H1 (cell line): ENCODE results near the gene ANKRD27. TPM values are rescaled to one million over a fixed set of nuclear protein-coding genes. Genes with fewer than 3 reads are reported as not detected.

Source experiments
- CTCF ChIA-PET: fragments of 300-600 bp; sonication (Branson Sonifier 250); formaldehyde crosslinking; loops from one replicate; lab custom pipeline; 2021; ENCODE audit not compliant: partially characterized antibody; lab: Charles Lee
- POLR2A ChIA-PET: fragments of 300-600 bp; sonication (Branson Sonifier 250); formaldehyde crosslinking; loops from one replicate; lab custom pipeline; 2021; ENCODE audit warnings: inconsistent platforms; ENCODE audit not compliant: partially characterized antibody; lab: Charles Lee
- DNase-seq, 2 experiments: peaks; one replicate each; pipeline versions ENCODE4 v3.0.0 to v3.0.0-alpha.2; 2010 to 2022; ENCODE audit warnings: low spot score in 2 of 2, low read depth in 1 of 2, mixed read lengths in 1 of 2
- FAIRE-seq: peaks from 2 replicates; lab custom pipeline; 2011; peaks lifted over from hg19 to GRCh38; lab: Jason Lieb, UNC
- H2AFZ ChIP-seq: 2 replicates; pipeline ENCODE4 v1.8.1; 2012; ENCODE audit warnings: low read length, inconsistent platforms
- H2AK5ac ChIP-seq: 2 replicates; pipeline ENCODE4 v1.6.1; 2013; ENCODE audit warnings: low read depth, low read length
- H2BK120ac ChIP-seq: replicated peaks from 2 replicates; pipeline ENCODE3; 2013; ENCODE audit warnings: low read depth, low read length, inconsistent platforms
- H2BK12ac ChIP-seq: 2 replicates; pipeline ENCODE4 v1.6.1; 2013; ENCODE audit warnings: low read depth, low read length
- H2BK15ac ChIP-seq: 2 replicates; pipeline ENCODE4 v1.6.1; 2013; ENCODE audit warnings: low read length
- H2BK20ac ChIP-seq: 2 replicates; pipeline ENCODE4 v1.6.1; 2013; ENCODE audit warnings: low read length
- H2BK5ac ChIP-seq: 2 replicates; pipeline ENCODE4 v1.6.1; 2013; ENCODE audit warnings: low read depth, low read length
- H3K14ac ChIP-seq: 2 replicates; pipeline ENCODE4 v1.6.1; 2013; ENCODE audit warnings: inconsistent platforms; ENCODE audit not compliant: insufficient read length
- H3K18ac ChIP-seq: 2 replicates; pipeline ENCODE4 v1.6.1; 2013; ENCODE audit warnings: low read length; ENCODE audit errors: extremely low read depth
- H3K23ac ChIP-seq: 2 replicates; pipeline ENCODE4 v1.6.1; 2013; ENCODE audit warnings: inconsistent platforms; ENCODE audit not compliant: insufficient read length
- H3K23me2 ChIP-seq: 2 replicates; pipeline ENCODE4 v1.6.1; 2013; ENCODE audit warnings: low read depth, low read length
- H3K27ac ChIP-seq: 2 replicates; pipeline ENCODE4 v1.6.1; 2011; ENCODE audit warnings: low read depth, low read length, inconsistent platforms
- H3K27me3 ChIP-seq, 4 experiments: replicated peaks in 1 of 4; 1 replicate in 1 of 4; 2 replicates in 3 of 4; pipeline versions ENCODE4 v1.6.1 to v1.8.1; 2011 to 2013; ENCODE audit warnings: low read length in 3 of 4, mild to moderate bottlenecking in 3 of 4, inconsistent platforms in 2 of 4, mixed read lengths in 2 of 4, moderate library complexity in 1 of 4; ENCODE audit not compliant: control insufficient read depth in 3 of 4, insufficient read depth in 3 of 4; ENCODE audit errors: extremely low read depth in 1 of 4
- H3K36me3 ChIP-seq, 4 experiments: 2 replicates each; pipeline versions ENCODE4 v1.6.1 to v1.8.1; 2011 to 2013; ENCODE audit warnings: mild to moderate bottlenecking in 4 of 4, low read length in 3 of 4, moderate library complexity in 2 of 4, control low read depth in 1 of 4, inconsistent platforms in 1 of 4; ENCODE audit not compliant: insufficient read depth in 4 of 4, control insufficient read depth in 2 of 4
- H3K4ac ChIP-seq: replicated peaks from 2 replicates; pipeline ENCODE3; 2013; ENCODE audit warnings: low read length, low read depth, mixed read lengths, inconsistent platforms; ENCODE audit not compliant: insufficient read length
- H3K4me1 ChIP-seq, 4 experiments: replicated peaks in 1 of 4; 1 replicate in 1 of 4; 2 replicates in 3 of 4; pipeline versions ENCODE4 v1.6.1 to v1.8.1; 2011 to 2013; ENCODE audit warnings: low read length in 3 of 4, inconsistent platforms in 2 of 4, mixed read lengths in 1 of 4; ENCODE audit not compliant: insufficient read depth in 4 of 4, control insufficient read depth in 3 of 4
- H3K4me2 ChIP-seq, 2 experiments: 2 replicates each; pipeline versions ENCODE4 v1.6.1 to v1.8.1; 2011 to 2013; ENCODE audit warnings: low read depth in 2 of 2, low read length in 2 of 2, control low read depth in 1 of 2, inconsistent platforms in 1 of 2, mild to moderate bottlenecking in 1 of 2; ENCODE audit not compliant: insufficient read depth in 1 of 2
- H3K4me3 ChIP-seq, 4 experiments: fragments of 200-600, 300-600 bp in 1 of 4; sonication (generic), shearing (Covaris generic), sonication (Bioruptor Twin) in 1 of 4; 2 replicates each; pipeline versions ENCODE4 v1.5.1 to v1.8.1; 2011 to 2016; ENCODE audit warnings: low read length in 4 of 4, low read depth in 3 of 4, control low read depth in 2 of 4, inconsistent platforms in 2 of 4, mild to moderate bottlenecking in 2 of 4, mixed read lengths in 1 of 4, moderate library complexity in 1 of 4; ENCODE audit not compliant: insufficient read depth in 2 of 4; ENCODE audit errors: extremely low read depth in 1 of 4
- H3K56ac ChIP-seq: replicated peaks from 2 replicates; pipeline ENCODE3; 2013; ENCODE audit warnings: low read depth, mild to moderate bottlenecking, mixed read lengths, low read length, inconsistent platforms; ENCODE audit not compliant: insufficient read length
- H3K79me1 ChIP-seq: 2 replicates; pipeline ENCODE4 v1.6.1; 2013; ENCODE audit warnings: low read depth, low read length, control low read depth
- H3K79me2 ChIP-seq, 2 experiments: 2 replicates each; pipeline versions ENCODE4 v1.6.1 to v1.8.1; 2012 to 2013; ENCODE audit warnings: low read length in 2 of 2, mild to moderate bottlenecking in 2 of 2, inconsistent platforms in 1 of 2; ENCODE audit not compliant: insufficient read depth in 2 of 2, control insufficient read depth in 1 of 2
- H3K9ac ChIP-seq, 4 experiments: replicated peaks in 1 of 4; 1 replicate in 1 of 4; 2 replicates in 3 of 4; pipeline versions ENCODE4 v1.6.1 to v1.8.1; 2011 to 2013; ENCODE audit warnings: low read depth in 3 of 4, low read length in 3 of 4, control low read depth in 2 of 4, mild to moderate bottlenecking in 2 of 4, moderate library complexity in 2 of 4, inconsistent platforms in 1 of 4; ENCODE audit errors: extremely low read depth in 1 of 4
- H3K9me3 ChIP-seq, 2 experiments: 2 replicates each; pipeline versions ENCODE4 v1.6.1 to v1.8.1; 2012 to 2013; ENCODE audit warnings: mild to moderate bottlenecking in 2 of 2, moderate library complexity in 2 of 2, control low read depth in 1 of 2, inconsistent platforms in 1 of 2, low read depth in 1 of 2, low read length in 1 of 2, mixed read lengths in 1 of 2; ENCODE audit not compliant: insufficient read depth in 2 of 2
- H4K20me1 ChIP-seq, 2 experiments: replicated peaks in 1 of 2; 2 replicates each; pipeline versions ENCODE3 to v1.8.1; 2011 to 2013; ENCODE audit warnings: inconsistent platforms in 2 of 2, low read length in 2 of 2, mild to moderate bottlenecking in 1 of 2; ENCODE audit not compliant: insufficient read depth in 2 of 2, control insufficient read depth in 1 of 2
- H4K5ac ChIP-seq: 2 replicates; pipeline ENCODE4 v1.6.1; 2013; ENCODE audit warnings: low read length, low read depth, mixed read lengths, inconsistent platforms; ENCODE audit not compliant: insufficient read length
- H4K8ac ChIP-seq: 2 replicates; pipeline ENCODE4 v1.8.0; 2013; ENCODE audit warnings: mild to moderate bottlenecking, moderate library complexity, low read length, inconsistent platforms; ENCODE audit not compliant: insufficient read depth; ENCODE audit errors: extremely low read depth
- H4K91ac ChIP-seq: replicated peaks from 2 replicates; pipeline ENCODE3; 2013; ENCODE audit warnings: low read length, mixed read lengths, inconsistent platforms; ENCODE audit not compliant: insufficient read length
- BCL11A ChIP-seq, 2 experiments: IDR thresholded peaks; one replicate each; pipeline ENCODE4 v1.6.1; 2011; ENCODE audit warnings: low read depth in 2 of 2, low read length in 2 of 2, mild to moderate bottlenecking in 2 of 2
- CHD1 ChIP-seq: IDR thresholded peaks from 2 replicates; pipeline ENCODE4 v1.6.1; 2012; ENCODE audit warnings: low read depth, low read length, improper control_type of control experiment
- CTBP2 ChIP-seq: IDR thresholded peaks from 2 replicates; pipeline ENCODE4 v1.7.0; 2011; ENCODE audit warnings: borderline replicate concordance, mild to moderate bottlenecking, moderate library complexity, mixed read lengths, low read length; ENCODE audit not compliant: insufficient read depth, insufficient read length
- CTCF ChIP-seq, 3 experiments: IDR thresholded peaks; 1 replicate in 2 of 3; 2 replicates in 1 of 3; pipeline versions ENCODE4 v1.5.1 to v1.6.1; 2011; ENCODE audit warnings: low read length in 3 of 3, mild to moderate bottlenecking in 3 of 3, inconsistent platforms in 2 of 3, low read depth in 1 of 3, moderate library complexity in 1 of 3; ENCODE audit not compliant: insufficient read depth in 1 of 3; ENCODE audit errors: control extremely low read depth in 1 of 3
- MAX ChIP-seq: IDR thresholded peaks from 2 replicates; pipeline ENCODE4 v1.6.1; 2012; ENCODE audit warnings: inconsistent platforms
- NRF1 ChIP-seq: IDR thresholded peaks from 2 replicates; pipeline ENCODE4 v1.6.1; 2011; ENCODE audit warnings: mild to moderate bottlenecking, low read depth, low read length, improper control_type of control experiment
- RBBP5 ChIP-seq: IDR thresholded peaks from 2 replicates; pipeline ENCODE4 v1.7.1; 2012; ENCODE audit warnings: low read depth, mild to moderate bottlenecking, inconsistent platforms, low read length, moderate library complexity, borderline replicate concordance
- RXRA ChIP-seq: IDR thresholded peaks from 2 replicates; pipeline ENCODE4 v1.6.1; 2011; ENCODE audit warnings: low read depth, mild to moderate bottlenecking, low read length, moderate library complexity; ENCODE audit not compliant: insufficient read depth
- SIRT6 ChIP-seq: IDR thresholded peaks from one replicate; pipeline ENCODE4 v1.7.1; 2012; ENCODE audit warnings: low read length, inconsistent platforms
- SP1 ChIP-seq: IDR thresholded peaks from 2 replicates; pipeline ENCODE4 v1.6.1; 2011; ENCODE audit warnings: low read depth, low read length
- ZNF274 ChIP-seq: IDR thresholded peaks from 2 replicates; pipeline ENCODE4 v1.7.0; 2012; ENCODE audit warnings: low read length, borderline replicate concordance; ENCODE audit errors: extremely low read depth
- WGBS, 2 experiments: shearing (Covaris generic) in 1 of 2; methylation state at CpG; one replicate each; pipeline versions ENCODE4 v1.1.6 to v1.1.7; 2013 to 2015; ENCODE audit warnings: low lambda C conversion rate in 2 of 2, mixed read lengths in 2 of 2, inconsistent platforms in 1 of 2, low coverage in 1 of 2, missing lambda C conversion rate in 1 of 2; ENCODE audit not compliant: insufficient replicate concordance in 2 of 2, insufficient coverage in 1 of 2, insufficient read length in 1 of 2; ENCODE audit errors: extremely low coverage in 1 of 2, missing lambda C conversion rate in 1 of 2; 5-methylcytosine and 5-hydroxymethylcytosine counted together
- polyA plus RNA-seq, 7 experiments: library from polyadenylated mRNA; depleted of rRNA in 3 of 7; stranded (reverse) in 5 of 7; unstranded in 2 of 7; fragments of >200 nt in 5 of 7; fragments of 200-250 nt in 2 of 7; gene quantifications; 1 replicate in 5 of 7; 2 replicates in 1 of 7; 4 replicates in 1 of 7; pipeline versions ENCODE4 v1.2.1 to v1.2.3, GENCODE V29; 2011 to 2013; ENCODE audit warnings: missing spikeins in 2 of 7, mixed read lengths in 2 of 7
- total RNA-seq: library from RNA; stranded (reverse); fragmentation: NEBNext Ultra II Directional; extraction: Animal tissue kit (Norgen Biotek cat#: 25700); gene quantifications from 2 replicates; pipeline ENCODE4 v1.2.1, GENCODE V29; 2021

The ANKRD27 gene
- total and polyA plus RNA-seq, 2 of the 8 experiments (the other 6 are each of a cell fraction or from before 2014, with no cell fraction given): 27.9 to 55.7 TPM

- Histone ChIP-seq H2BK5ac (no peak overlapping the region), H2BK15ac (no peak overlapping the region), H3K14ac (no peak overlapping the region), H3K79me1 (no peaks in the 10 kb centered on the region), H3K27ac (no peak overlapping the region), H3K18ac (no peak overlapping the region), H4K20me1 (peaks cover 0 to 5% of the 10 kb centered on the region in 2 experiments), H3K23me2 (no peaks in the 10 kb centered on the region), H3K4me3 (no peak overlapping the region), H3K9me3 (no peaks in the 10 kb centered on the region), H3K79me2 (no peaks in the 10 kb centered on the region; a peak in 1 of 4 replicates), H3K56ac (no peak overlapping the region), H2BK120ac (no peak overlapping the region), H4K8ac (no peak overlapping the region), H3K27me3 (no peaks in the 10 kb centered on the region), H2BK20ac (no peak overlapping the region), H2AK5ac (no peak overlapping the region), H3K23ac (no peak overlapping the region), H2AFZ (no peak overlapping the region), H3K36me3 (peaks cover 0 to 17% (median 9%) of the 10 kb centered on the region in 4 experiments; a peak in 5 of 8 replicates), H3K4me1 (peaks cover 0 to 6% (median 3%) of the 10 kb centered on the region in 4 experiments; a peak in 3 of 7 replicates), H2BK12ac (no peak overlapping the region), H3K4ac (no peak overlapping the region), H3K4me2 (no peak overlapping the region), H4K91ac (no peak overlapping the region), H4K5ac (no peak overlapping the region), H3K9ac (no peak overlapping the region)
- 96% methylated on average over 2 of the region's 5 CpGs; no CpG with 5 or more reads in 1 of the 2 experiments for WGBS, 2 experiments
- CTCF ChIA-PET: interaction anchor here (0.6 to 3.8 kb wide), 7 partner anchors 17 to 490 kb away, joined by 3 to 15 read pairs (median 3); no protein-coding TSS in a partner anchor
- POLR2A ChIA-PET: interaction anchor here (0.7 kb wide), 1 partner anchor 277 kb away, joined by 4 read pairs; no protein-coding TSS in a partner anchor
- FAIRE-seq (no peak), DNase-seq (no peak)
- no peak for TF ChIP-seq MAX
- no peak for TF ChIP-seq SIRT6
- no peak for TF ChIP-seq CHD1
- TF ChIP-seq NRF1: no peak
- TF ChIP-seq CTCF (IDR thresholded peaks at IDR 0.05; ENCODE audit: control extremely low read depth in 1 of 3, insufficient read depth in 1 of 3, low read depth in 1 of 3, low read length in 3 of 3): no peak
- TF ChIP-seq RXRA: no peak
- TF ChIP-seq RBBP5: no peak
- TF ChIP-seq CTBP2: no peak
- no peak for TF ChIP-seq BCL11A (IDR thresholded peaks at IDR 0.05; ENCODE audit: low read depth in 2 of 2, low read length in 2 of 2)
- TF ChIP-seq SP1: no peak
- no peak for TF ChIP-seq ZNF274
These were observed 24.3 kb downstream of the ANKRD27 start for GRCh38 chr19:32650671-32651070.
